Effector memory CD4-positive, alpha-beta T cell (primary cell): Measurements from ENCODE around the gene LRRC18.

Source experiments
- DNase-seq, 3 donors: peaks; one replicate each; pipeline ENCODE4 v3.0.0-alpha.2; 2020
- H3K27ac ChIP-seq: 2 replicates; pipeline ENCODE4 v1.7.0; 2013; ENCODE audit warnings: mild to moderate bottlenecking, low read length, moderate library complexity; ENCODE audit not compliant: insufficient read depth, poor library complexity, severe bottlenecking
- H3K27me3 ChIP-seq: replicated peaks from 2 replicates; pipeline ENCODE4 v1.7.0; 2013; ENCODE audit warnings: mild to moderate bottlenecking, low read length; ENCODE audit not compliant: insufficient read depth, control insufficient read depth, poor library complexity, severe bottlenecking
- H3K36me3 ChIP-seq: 2 replicates; pipeline ENCODE4 v1.7.0; 2013; ENCODE audit warnings: mild to moderate bottlenecking, low read length, moderate library complexity; ENCODE audit not compliant: control insufficient read depth, insufficient read depth
- H3K4me1 ChIP-seq: 2 replicates; pipeline ENCODE4 v1.7.0; 2013; ENCODE audit warnings: low read length, mild to moderate bottlenecking; ENCODE audit not compliant: control insufficient read depth, insufficient read depth, poor library complexity, severe bottlenecking
- H3K4me3 ChIP-seq: 2 replicates; pipeline ENCODE4 v1.7.0; 2013; ENCODE audit warnings: low read length, low read depth, mild to moderate bottlenecking; ENCODE audit not compliant: insufficient read depth, poor library complexity, severe bottlenecking
- H3K9me3 ChIP-seq: 2 replicates; pipeline ENCODE4 v1.7.0; 2013; ENCODE audit warnings: mild to moderate bottlenecking, low read length, moderate library complexity; ENCODE audit not compliant: control insufficient read depth

The LRRC18 gene

GRCh38 chr10:48884179-48885045 lies 55.2 kb downstream of the LRRC18 start:
- Histone ChIP-seq H3K4me1 (no peaks in the 10 kb centered on the region), H3K36me3 (no peaks in the 10 kb centered on the region), H3K9me3 (no peaks in the 10 kb centered on the region), H3K27ac (no peak overlapping the region), H3K4me3 (no peak overlapping the region), H3K27me3 (no peaks in the 10 kb centered on the region)
- no peak for DNase-seq

- Histone ChIP-seq H3K4me1 (no peaks in the 10 kb centered on the region), H3K4me3 (no peak overlapping the region), H3K27me3 (no peaks in the 10 kb centered on the region), H3K27ac (no peak overlapping the region), H3K36me3 (no peaks in the 10 kb centered on the region), H3K9me3 (no peaks in the 10 kb centered on the region)
- no peak for DNase-seq
Measured at GRCh38 chr10:48883701-48884100, 55.9 kb downstream of the LRRC18 start.

- DNase-seq: no peak
- H3K4me1 ChIP-seq: no peaks in the 10 kb centered on the region
Measured at GRCh38 chr10:48882881-48883280, 56.8 kb downstream of the LRRC18 start.

DNA sequence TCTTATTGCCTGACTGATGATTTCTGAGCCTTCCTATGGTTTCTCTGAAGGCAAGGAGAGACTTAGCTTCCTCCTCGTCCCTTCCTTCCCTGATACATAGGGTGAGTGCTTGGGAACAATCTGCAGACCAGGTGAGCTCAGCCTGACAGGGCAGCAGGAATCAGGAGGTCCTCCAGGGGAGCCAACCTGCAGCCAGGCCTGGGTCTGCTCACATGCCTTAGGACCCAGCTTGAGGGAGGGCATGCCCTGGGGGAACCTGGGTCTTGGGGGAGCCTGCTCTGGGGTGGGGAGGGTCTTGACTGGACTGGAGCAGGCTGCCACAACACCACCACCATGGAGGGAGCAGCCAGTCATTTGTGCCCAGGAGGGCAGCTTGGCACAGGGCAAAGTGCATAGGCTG lies 57.7 kb downstream of the LRRC18 start:
- Histone ChIP-seq H3K36me3 (no peaks in the 10 kb centered on the region), H3K4me3 (no peak overlapping the region), H3K4me1 (no peaks in the 10 kb centered on the region)

More at GRCh38 chr10:48882881-48883280, 56.8 kb downstream of the LRRC18 start:
- Histone ChIP-seq H3K4me3 (no peak overlapping the region), H3K27ac (no peak overlapping the region), H3K36me3 (no peaks in the 10 kb centered on the region), H3K9me3 (no peaks in the 10 kb centered on the region), H3K27me3 (no peaks in the 10 kb centered on the region)

DNA sequence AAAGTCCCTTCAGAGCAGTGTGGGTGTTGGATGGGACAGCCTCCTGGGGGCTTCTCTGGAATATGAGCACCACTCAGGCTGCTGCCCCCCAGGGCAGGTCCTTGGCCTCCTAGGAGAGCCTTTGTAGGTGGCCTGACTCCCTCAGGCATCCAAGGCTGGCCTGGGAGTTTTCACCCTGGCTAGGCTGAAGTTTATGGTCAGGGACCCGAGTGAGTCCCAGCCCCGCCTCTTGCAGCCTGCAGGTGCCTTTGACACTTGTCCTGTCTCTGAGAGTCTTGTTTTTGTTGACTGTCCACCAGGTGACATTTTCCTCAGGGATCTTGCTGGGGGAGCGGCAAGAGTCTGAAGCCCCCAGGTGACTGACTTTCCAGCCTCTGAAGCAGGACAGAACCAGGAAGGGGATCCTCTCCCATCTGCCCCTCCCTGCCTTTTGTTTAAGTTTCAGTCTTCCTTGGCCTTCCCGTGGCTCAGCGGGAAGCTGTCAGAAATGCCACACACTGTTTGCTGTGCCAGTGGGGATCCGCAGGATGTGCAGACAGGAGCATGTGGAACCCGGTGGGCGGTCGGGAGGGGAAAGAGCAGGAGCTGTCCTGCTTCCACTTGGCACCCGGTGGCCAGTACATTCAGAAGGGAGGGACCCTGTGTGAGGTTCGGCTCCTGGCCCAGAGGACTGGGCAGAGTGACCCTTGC lies 59.5 kb downstream of the LRRC18 start:
- no peaks in the 10 kb centered on the region for H3K4me1 ChIP-seq
- no peak overlapping the region for H3K4me3 ChIP-seq
- no peak for DNase-seq
- no peaks in the 10 kb centered on the region for H3K9me3 ChIP-seq
- H3K27me3 ChIP-seq: no peaks in the 10 kb centered on the region
- H3K27ac ChIP-seq: no peak overlapping the region
- H3K36me3 ChIP-seq: no peaks in the 10 kb centered on the region

More for the DNA sequence above, 57.7 kb downstream of the LRRC18 start:
- Histone ChIP-seq H3K9me3 (no peaks in the 10 kb centered on the region), H3K27ac (no peak overlapping the region), H3K27me3 (no peaks in the 10 kb centered on the region)
- DNase-seq: no peak

DNA sequence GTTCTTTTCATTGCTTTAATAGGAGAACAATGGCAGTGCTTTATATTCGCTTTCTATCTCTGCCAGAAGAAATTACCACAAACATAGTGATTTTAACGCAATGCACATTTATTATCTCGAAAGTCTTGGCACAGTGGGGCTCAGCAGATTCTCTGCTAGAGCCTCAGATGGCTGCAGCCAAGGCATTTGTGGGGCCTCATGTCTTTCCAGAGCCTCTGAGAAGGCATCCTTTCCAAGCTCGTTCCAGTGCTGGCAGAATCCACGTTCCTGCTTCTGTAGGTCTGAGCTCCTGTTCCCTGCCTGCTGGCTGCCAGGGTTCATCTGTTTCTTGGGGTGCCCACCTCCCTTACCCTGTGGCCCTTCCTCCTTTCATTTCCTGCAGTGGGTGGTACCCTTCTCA lies 60.2 kb downstream of the LRRC18 start:
- no peak for DNase-seq
- no peaks in the 10 kb centered on the region for H3K27me3 ChIP-seq
- no peaks in the 10 kb centered on the region for H3K9me3 ChIP-seq
- H3K36me3 ChIP-seq: no peaks in the 10 kb centered on the region
- no peak overlapping the region for H3K27ac ChIP-seq
- H3K4me3 ChIP-seq: no peak overlapping the region
- no peaks in the 10 kb centered on the region for H3K4me1 ChIP-seq

GRCh38 chr10:48878091-48878490 lies 61.5 kb downstream of the LRRC18 start:
- H3K27ac ChIP-seq: no peak overlapping the region
- no peaks in the 10 kb centered on the region for H3K9me3 ChIP-seq
- DNase-seq: no peak
- no peaks in the 10 kb centered on the region for H3K27me3 ChIP-seq
- H3K36me3 ChIP-seq: no peaks in the 10 kb centered on the region
- H3K4me3 ChIP-seq: no peak overlapping the region
- no peaks in the 10 kb centered on the region for H3K4me1 ChIP-seq

GRCh38 chr10:48872234-48872633 lies 67.4 kb downstream of the LRRC18 start:
- H3K27me3 ChIP-seq: no peaks in the 10 kb centered on the region
- DNase-seq: no peak
- H3K36me3 ChIP-seq: no peaks in the 10 kb centered on the region

More at GRCh38 chr10:48872234-48872633, 67.4 kb downstream of the LRRC18 start:
- no peaks in the 10 kb centered on the region for H3K9me3 ChIP-seq
- H3K4me3 ChIP-seq: no peak overlapping the region
- no peak overlapping the region for H3K27ac ChIP-seq
- no peaks in the 10 kb centered on the region for H3K4me1 ChIP-seq
